ENCODE results near the gene MICOS13.
"Not testable (repeated sequence)": the region's sequence is repeated elsewhere in the genome, so short reads cannot be mapped to it uniquely, and the experiment has no call there.

MICOS13 gene

DNA sequence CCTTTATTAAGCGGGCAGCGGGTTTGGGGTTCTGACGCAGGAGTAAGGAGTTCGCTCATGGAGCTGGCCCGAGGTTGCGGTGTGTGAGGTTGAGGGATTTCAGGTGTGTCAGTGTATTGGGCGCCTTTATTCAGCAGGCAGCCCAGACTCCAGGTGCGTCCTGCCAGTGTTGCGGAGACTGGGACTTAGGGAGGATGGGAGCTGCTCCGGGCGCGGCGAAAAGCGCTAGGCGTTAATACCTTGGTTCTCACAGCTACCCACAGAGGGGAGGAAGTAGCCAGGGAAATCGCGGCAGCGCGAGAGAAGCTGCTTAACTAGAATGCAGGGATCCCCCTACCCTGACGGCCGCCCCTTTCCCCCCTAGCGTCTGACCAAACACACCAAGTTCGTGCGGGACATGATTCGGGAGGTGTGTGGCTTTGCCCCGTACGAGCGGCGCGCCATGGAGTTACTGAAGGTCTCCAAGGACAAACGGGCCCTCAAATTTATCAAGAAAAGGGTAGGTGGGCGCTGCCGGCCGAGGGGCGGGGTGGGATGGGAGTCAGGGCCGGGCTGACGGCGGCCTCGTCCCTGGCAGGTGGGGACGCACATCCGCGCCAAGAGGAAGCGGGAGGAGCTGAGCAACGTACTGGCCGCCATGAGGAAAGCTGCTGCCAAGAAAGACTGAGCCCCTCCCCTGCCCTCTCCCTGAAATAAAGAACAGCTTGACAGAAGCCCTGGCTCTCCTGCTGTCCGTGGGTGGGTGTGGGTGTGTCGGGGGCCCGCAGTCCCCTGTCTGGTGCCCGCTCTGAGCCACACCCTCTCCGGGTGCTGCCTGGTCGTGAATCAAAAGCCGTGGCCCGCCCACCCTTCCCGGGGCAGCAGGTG is 10.9 kb upstream of the MICOS13 start:
- Histone ChIP-seq H3K4me3 (IDR thresholded peaks at IDR 0.05; ENCODE audit: insufficient read depth, low read depth, low read length) (no peak overlapping the region), H3K36me3 (ENCODE audit: insufficient read depth) (peaks cover 12% of the 10 kb centered on the region; the same call in 1 of the 2 replicates), H2AFZ (ENCODE audit: low read depth) (no peak overlapping the region), H3K27ac (peak overlapping the region; percentile 97), H3K79me2 (ENCODE audit: insufficient read depth, low read depth) (peaks cover 36% of the 10 kb centered on the region), H4K20me1 (ENCODE audit: insufficient read depth) (peaks cover 6% of the 10 kb centered on the region; the same call in 1 of the 2 replicates), H3K4me1 (ENCODE audit: low read depth, poor library complexity, severe bottlenecking) (peaks cover 8% of the 10 kb centered on the region), H3K27me3 (ENCODE audit: insufficient read depth, low read depth) (no peaks in the 10 kb centered on the region), H3K9ac (peak overlapping the region; percentile 99), H3K4me2 (peak overlapping the region; percentile 26)
- no peak for TF ChIP-seq CTCF (conservative IDR thresholded peaks at IDR 0.05; ENCODE audit: low read depth, low read length)

DNA sequence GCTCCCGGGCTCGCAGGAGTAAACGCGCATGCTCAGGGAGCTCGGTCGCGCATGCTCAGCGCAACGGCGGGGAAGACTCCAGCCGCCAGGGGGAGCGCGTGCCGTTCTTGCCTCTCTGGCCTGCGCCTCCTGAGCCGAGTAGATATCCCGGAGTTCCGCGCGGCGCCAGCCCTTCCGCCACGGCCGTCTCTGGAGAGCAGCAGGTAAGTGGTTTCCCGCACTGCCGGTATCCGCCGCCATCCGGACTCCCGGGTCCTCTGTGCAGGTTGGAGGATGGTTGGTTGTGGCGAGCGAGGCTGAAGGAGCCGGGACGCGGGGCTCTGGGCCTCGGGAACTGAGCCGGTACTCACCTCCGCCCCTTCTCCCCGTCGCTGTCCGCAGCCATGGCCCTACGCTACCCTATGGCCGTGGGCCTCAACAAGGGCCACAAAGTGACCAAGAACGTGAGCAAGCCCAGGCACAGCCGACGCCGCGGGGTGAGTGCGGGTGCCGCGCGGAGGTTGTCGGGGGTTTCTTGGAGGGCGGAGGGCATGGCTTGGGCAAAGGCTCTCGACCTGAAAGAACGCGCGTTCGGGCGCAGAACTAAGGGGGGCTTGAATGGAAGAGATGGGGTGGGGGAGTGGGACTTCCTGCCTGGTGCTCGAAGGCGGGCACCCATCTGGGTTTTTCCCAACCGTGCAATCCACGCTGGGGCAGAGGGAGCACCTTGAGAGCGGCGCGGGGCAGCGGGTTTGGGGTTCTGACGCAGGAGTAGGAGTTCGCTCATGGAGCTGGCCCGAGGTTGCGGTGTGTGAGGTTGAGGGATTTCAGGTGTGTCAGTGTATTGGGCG is 10.0 kb upstream of the MICOS13 start, which contains the start of gene RPL36:
Gene RPL36, plus strand, starts transcription at position 171 of the 830 bp plus-strand sequence. Its CDS starts 213 bp downstream, at position 384.
- Histone ChIP-seq H3K4me3 (IDR thresholded peaks at IDR 0.05; ENCODE audit: insufficient read depth, low read depth, low read length) (no peak within 1 kb of the TSS), H3K36me3 (ENCODE audit: insufficient read depth) (peaks cover 12% of the 10 kb centered on the region; the same call in 1 of the 2 replicates), H3K4me2 (peak within 1 kb of the TSS; percentile 26; the same call in 1 of the 2 replicates), H2AFZ (ENCODE audit: low read depth) (peak within 1 kb of the TSS; percentile 69), H3K4me1 (ENCODE audit: low read depth, poor library complexity, severe bottlenecking) (peaks cover 12% of the 10 kb centered on the region), H3K27ac (peak within 1 kb of the TSS; percentile 97), H3K9ac (peak within 1 kb of the TSS; percentile 99), H4K20me1 (ENCODE audit: insufficient read depth) (peaks cover 6% of the 10 kb centered on the region; the same call in 1 of the 2 replicates), H3K27me3 (ENCODE audit: insufficient read depth, low read depth) (no peaks in the 10 kb centered on the region), H3K79me2 (ENCODE audit: insufficient read depth, low read depth) (peaks cover 36% of the 10 kb centered on the region)
- TF ChIP-seq CTCF (conservative IDR thresholded peaks at IDR 0.05; ENCODE audit: low read depth, low read length), result peak; percentile 83

DNA sequence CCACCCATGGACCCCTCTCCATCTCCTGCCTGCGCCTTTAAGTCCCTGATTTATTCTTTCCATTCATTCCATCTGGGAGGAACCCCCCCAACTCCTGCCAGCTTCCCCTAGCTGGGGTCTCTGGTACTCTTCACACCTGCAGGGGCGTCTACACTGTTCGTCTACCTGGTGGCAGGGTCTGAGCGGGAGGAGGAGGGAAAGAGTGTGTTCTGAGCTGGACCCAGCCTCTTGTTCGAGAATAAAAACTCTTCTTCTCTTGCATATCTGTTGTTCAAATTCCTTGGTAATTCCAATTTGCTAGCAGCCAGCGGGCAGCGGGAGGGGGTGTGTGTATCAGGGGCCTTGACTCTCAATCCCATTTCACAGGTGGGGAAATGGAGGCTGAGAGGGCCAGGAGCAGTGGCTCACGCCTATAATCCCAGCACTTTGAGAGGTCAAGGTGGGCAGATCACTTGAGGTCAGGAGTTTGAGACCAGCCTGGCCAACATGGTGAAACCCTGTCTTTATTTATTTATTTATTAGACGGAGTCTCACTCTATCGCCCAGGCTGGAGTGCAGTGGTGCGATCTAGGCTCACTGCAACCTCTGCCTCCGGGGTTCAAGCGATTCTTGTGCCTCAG is 8.1 kb upstream of the MICOS13 start:
- H3K27me3 ChIP-seq (ENCODE audit: insufficient read depth, low read depth); H2AFZ ChIP-seq (ENCODE audit: low read depth); H3K4me2 ChIP-seq; H4K20me1 ChIP-seq (ENCODE audit: insufficient read depth); H3K9ac ChIP-seq; H3K4me3 ChIP-seq (IDR thresholded peaks at IDR 0.05; ENCODE audit: insufficient read depth, low read depth, low read length); H3K27ac ChIP-seq; H3K36me3 ChIP-seq (ENCODE audit: insufficient read depth): not testable (repeated sequence)
- Histone ChIP-seq H3K79me2 (ENCODE audit: insufficient read depth, low read depth) (peaks cover 33% of the 10 kb centered on the region), H3K4me1 (ENCODE audit: low read depth, poor library complexity, severe bottlenecking) (peaks cover 12% of the 10 kb centered on the region)

DNA sequence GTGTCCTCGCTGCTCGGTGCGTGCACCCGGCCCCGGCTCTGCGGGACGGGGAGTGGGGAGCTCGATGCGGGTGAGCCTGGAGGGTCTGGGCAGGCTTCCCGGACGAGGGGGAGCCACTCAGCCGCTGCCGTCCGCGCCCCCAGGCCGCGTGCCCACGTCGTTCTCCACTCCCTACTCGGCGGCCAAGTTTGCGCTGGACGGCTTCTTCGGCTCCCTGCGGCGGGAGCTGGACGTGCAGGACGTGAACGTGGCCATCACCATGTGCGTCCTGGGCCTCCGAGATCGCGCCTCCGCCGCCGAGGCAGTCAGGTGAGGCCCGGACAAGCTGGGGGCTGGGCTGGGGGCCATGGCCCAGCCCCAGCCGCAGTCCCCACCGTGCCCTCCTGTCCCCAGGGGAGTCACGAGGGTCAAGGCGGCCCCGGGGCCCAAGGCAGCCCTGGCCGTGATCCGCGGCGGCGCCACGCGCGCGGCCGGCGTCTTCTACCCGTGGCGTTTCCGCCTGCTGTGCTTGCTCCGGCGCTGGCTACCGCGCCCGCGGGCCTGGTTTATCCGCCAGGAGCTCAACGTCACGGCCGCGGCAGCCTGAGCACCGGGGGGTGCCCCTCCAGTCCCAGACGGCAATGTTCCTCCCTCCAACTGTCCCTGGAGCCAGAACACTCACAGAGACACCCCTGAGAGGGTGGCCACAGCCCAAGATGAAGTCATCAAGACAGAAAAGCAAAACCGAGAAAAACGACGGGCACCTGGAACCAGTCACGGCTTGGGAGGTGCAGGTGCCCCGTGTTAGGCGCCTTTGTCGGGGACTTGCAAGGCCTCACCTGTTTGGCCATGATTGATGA is 7.3 kb upstream of the MICOS13 start:
- peak; percentile 33; the same call in 1 of the 2 replicates for TF ChIP-seq CTCF (conservative IDR thresholded peaks at IDR 0.05; ENCODE audit: low read depth, low read length)
- Histone ChIP-seq H3K36me3 (ENCODE audit: insufficient read depth) (no peaks in the 10 kb centered on the region), H3K4me2 (no peak overlapping the region), H3K27me3 (ENCODE audit: insufficient read depth, low read depth) (no peaks in the 10 kb centered on the region), H3K4me1 (ENCODE audit: low read depth, poor library complexity, severe bottlenecking) (peaks cover 12% of the 10 kb centered on the region), H4K20me1 (ENCODE audit: insufficient read depth) (peaks cover 6% of the 10 kb centered on the region; the same call in 1 of the 2 replicates), H3K79me2 (ENCODE audit: insufficient read depth, low read depth) (peaks cover 25% of the 10 kb centered on the region), H2AFZ (ENCODE audit: low read depth) (no peak overlapping the region), H3K9ac (no peak overlapping the region; the same call in 1 of the 2 replicates), H3K4me3 (IDR thresholded peaks at IDR 0.05; ENCODE audit: insufficient read depth, low read depth, low read length) (no peak overlapping the region), H3K27ac (no peak overlapping the region)

Measured in KMS-11 (cell line).